Adrenal gland (tissue), 5 donors: ENCODE results near the gene RGS6.

ENCODE experiments used
- POLR2A ChIP-seq, 2 donors: fragments of 450-650 bp; IDR thresholded peaks; one replicate each; pipeline ENCODE4 v1.6.1; 2017; ENCODE audit warnings: antibody characterized with exemption in 2 of 2, mild to moderate bottlenecking in 2 of 2, moderate library complexity in 1 of 2
- TF ChIP-seq, protein P1 (sequence below), 6 experiments: fragments of 450-650 bp in 4 of 6; fragments of 200-600 bp in 2 of 6; sonication (generic) in 1 of 6; IDR thresholded peaks; 1 replicate in 5 of 6; 2 replicates in 1 of 6; pipeline versions ENCODE4 v1.5.1 to v1.8.0; 2016 to 2021; ENCODE audit warnings: antibody characterized with exemption in 6 of 6, mild to moderate bottlenecking in 2 of 6, moderate library complexity in 1 of 6
- donor health status: DM: no; HTN: no; CAD: no.

DNA sequence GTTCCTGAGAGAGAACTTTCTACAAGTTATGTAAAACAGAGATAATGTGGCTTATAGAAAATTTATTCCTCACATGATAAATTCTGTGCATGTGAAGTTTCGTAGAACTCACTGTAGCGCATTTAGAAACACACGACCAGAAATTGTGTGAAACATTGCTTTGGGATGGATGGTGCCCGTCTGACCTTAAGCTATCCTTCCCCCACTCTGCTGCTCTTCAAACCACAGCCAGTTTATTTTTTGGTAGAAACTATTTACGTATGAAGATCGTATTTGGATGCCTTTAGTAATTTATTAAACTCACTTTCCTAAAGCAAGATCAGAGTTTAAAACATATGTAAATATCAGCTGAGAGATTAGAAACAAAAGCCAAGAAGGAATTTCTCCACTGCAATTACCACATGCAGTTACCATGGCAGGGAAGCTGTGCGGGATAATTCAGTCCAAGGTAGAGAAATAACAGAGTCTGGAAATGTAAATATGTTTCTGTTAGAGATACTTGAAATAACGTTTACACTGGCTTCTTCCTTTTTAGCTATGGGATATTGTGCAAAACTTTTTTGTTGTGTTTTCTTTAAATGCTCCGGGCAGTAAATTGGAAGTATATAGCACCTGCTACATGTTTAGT, 382.7 kb downstream of the RGS6 start:
- no peak for TF ChIP-seq POLR2A (IDR thresholded peaks at IDR 0.05)
- TF ChIP-seq, protein P1, sequence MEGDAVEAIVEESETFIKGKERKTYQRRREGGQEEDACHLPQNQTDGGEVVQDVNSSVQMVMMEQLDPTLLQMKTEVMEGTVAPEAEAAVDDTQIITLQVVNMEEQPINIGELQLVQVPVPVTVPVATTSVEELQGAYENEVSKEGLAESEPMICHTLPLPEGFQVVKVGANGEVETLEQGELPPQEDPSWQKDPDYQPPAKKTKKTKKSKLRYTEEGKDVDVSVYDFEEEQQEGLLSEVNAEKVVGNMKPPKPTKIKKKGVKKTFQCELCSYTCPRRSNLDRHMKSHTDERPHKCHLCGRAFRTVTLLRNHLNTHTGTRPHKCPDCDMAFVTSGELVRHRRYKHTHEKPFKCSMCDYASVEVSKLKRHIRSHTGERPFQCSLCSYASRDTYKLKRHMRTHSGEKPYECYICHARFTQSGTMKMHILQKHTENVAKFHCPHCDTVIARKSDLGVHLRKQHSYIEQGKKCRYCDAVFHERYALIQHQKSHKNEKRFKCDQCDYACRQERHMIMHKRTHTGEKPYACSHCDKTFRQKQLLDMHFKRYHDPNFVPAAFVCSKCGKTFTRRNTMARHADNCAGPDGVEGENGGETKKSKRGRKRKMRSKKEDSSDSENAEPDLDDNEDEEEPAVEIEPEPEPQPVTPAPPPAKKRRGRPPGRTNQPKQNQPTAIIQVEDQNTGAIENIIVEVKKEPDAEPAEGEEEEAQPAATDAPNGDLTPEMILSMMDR (IDR thresholded peaks at IDR 0.05), result no peak
